Lung (tissue), 12 donors: ENCODE data around the gene ACACB. TPM values are rescaled to one million over a fixed set of nuclear protein-coding genes. Genes with fewer than 3 reads are reported as not detected.
A peak's percentile ranks its signal among the peaks of the same experiment; 100 is the strongest.
"Not testable (repeated sequence)": the region's sequence is repeated elsewhere in the genome, so short reads cannot be mapped to it uniquely, and the experiment has no call there.

ENCODE experiments used
- ATAC-seq: fragments of 200-7000 bp; cut with Tn5 transposase; one replicate; pipeline ENCODE4 v1.9.1; 2020; ENCODE audit warnings: moderate number of reproducible peaks; ENCODE audit not compliant: insufficient read depth, low FRiP score
- DNase-seq, 3 donors: peaks; one replicate each; pipeline ENCODE4 v3.0.0-alpha.2; 2013 to 2017
- H3K27ac ChIP-seq, 2 donors: one replicate each; pipeline ENCODE4 v1.5.1; 2013; ENCODE audit warnings: mild to moderate bottlenecking in 2 of 2, moderate library complexity in 2 of 2, control low read depth in 1 of 2, inconsistent platforms in 1 of 2, low read depth in 1 of 2, low read length in 1 of 2
- H3K27me3 ChIP-seq, 3 donors: one replicate each; pipeline ENCODE4 v1.5.1; 2013; ENCODE audit warnings: low read length in 2 of 3; ENCODE audit not compliant: control insufficient read depth in 3 of 3, insufficient read depth in 3 of 3
- H3K36me3 ChIP-seq, 4 donors: one replicate each; pipeline ENCODE4 v1.5.1; 2013; ENCODE audit warnings: low read length in 4 of 4, mild to moderate bottlenecking in 1 of 4, moderate library complexity in 1 of 4; ENCODE audit not compliant: control insufficient read depth in 4 of 4, insufficient read depth in 4 of 4
- H3K4me1 ChIP-seq, 5 donors: one replicate each; pipeline ENCODE4 v1.5.1; 2013; ENCODE audit warnings: low read length in 5 of 5, mild to moderate bottlenecking in 2 of 5, moderate library complexity in 1 of 5; ENCODE audit not compliant: control insufficient read depth in 5 of 5, insufficient read depth in 5 of 5
- H3K4me3 ChIP-seq: one replicate; pipeline ENCODE4 v1.5.1; 2013; ENCODE audit warnings: mild to moderate bottlenecking, control low read depth, moderate library complexity
- H3K9ac ChIP-seq, 2 donors: one replicate each; pipeline ENCODE4 v1.5.1; 2013; ENCODE audit warnings: low read length in 2 of 2, control low read depth in 1 of 2; ENCODE audit not compliant: insufficient read depth in 1 of 2
- H3K9me3 ChIP-seq, 4 donors: one replicate each; pipeline ENCODE4 v1.5.1; 2013; ENCODE audit warnings: low read length in 3 of 4, mild to moderate bottlenecking in 1 of 4, moderate library complexity in 1 of 4; ENCODE audit not compliant: control insufficient read depth in 4 of 4, insufficient read depth in 3 of 4
- WGBS, 2 donors: extraction: QIAGEN DNeasy Blood & Tissue Kit; methylation state at CpG; one replicate each; pipeline ENCODE4 v1.1.7; 2013; 5-methylcytosine and 5-hydroxymethylcytosine counted together
- polyA plus RNA-seq, 2 donors: library from polyadenylated mRNA; stranded (reverse); fragments of 200-250 nt; gene quantifications; one replicate each; pipeline ENCODE4 v1.2.1, GENCODE V29; 2013
- total RNA-seq, 2 donors: library from RNA; depleted of rRNA in 1 of 2; stranded (reverse); fragments of >200 nt in 1 of 2; gene quantifications; one replicate each; pipeline ENCODE4 v1.2.1, GENCODE V29; 2014 to 2021
- TF ChIP-seq, protein P1 (sequence below): IDR thresholded peaks from 2 replicates; pipeline ENCODE4 v1.5.1; 2012; ENCODE audit warnings: mild to moderate bottlenecking; ENCODE audit errors: control extremely low read depth, extremely low read depth
- donor health status: control.
- donor health status: control.
- donor health status: Bipolar disorder and iron deficiency.
- donor health status: healthy.
- donor health status: DM: yes; HTN: yes; CAD: no.

The ACACB gene
- total and polyA plus RNA-seq, 4 donors = 2.9 to 24.5 (median 18.2) TPM

DNA sequence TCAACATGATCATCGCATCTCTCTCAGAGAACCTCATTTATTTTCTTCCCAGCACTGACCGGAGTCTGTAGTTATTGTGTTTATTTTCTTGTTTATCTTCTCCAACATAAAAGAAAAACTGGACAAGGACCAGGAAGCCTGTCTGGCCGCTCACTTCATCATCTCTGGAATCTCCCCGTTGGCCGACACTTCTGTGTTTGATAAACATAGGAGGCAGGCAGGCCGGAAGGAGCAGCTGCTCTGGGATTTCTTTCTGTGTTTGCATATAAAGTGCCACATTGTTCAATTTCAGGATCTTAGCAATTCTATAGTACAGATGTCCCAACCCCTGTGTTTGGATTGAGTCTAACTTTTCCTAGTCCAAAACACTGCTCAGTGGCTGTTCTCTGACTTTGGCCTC lies 53.3 kb downstream of the ACACB start:
- DNase-seq (peak; percentile 28 to 77 (median 64)), ATAC-seq (no peak)
- Histone ChIP-seq H3K9ac (no peak overlapping the region), H3K4me1 (peaks cover 0 to 8% (median 0%) of the 10 kb centered on the region in 5 donors), H3K36me3 (peaks cover 21 to 46% (median 43%) of the 10 kb centered on the region in 4 donors), H3K27ac (peak overlapping the region in 1 of 2 donors; percentile 41), H3K4me3 (no peak overlapping the region), H3K27me3 (no peaks in the 10 kb centered on the region), H3K9me3 (peaks cover 0 to 8% (median 3%) of the 10 kb centered on the region in 4 donors)
- TF ChIP-seq, protein P1, sequence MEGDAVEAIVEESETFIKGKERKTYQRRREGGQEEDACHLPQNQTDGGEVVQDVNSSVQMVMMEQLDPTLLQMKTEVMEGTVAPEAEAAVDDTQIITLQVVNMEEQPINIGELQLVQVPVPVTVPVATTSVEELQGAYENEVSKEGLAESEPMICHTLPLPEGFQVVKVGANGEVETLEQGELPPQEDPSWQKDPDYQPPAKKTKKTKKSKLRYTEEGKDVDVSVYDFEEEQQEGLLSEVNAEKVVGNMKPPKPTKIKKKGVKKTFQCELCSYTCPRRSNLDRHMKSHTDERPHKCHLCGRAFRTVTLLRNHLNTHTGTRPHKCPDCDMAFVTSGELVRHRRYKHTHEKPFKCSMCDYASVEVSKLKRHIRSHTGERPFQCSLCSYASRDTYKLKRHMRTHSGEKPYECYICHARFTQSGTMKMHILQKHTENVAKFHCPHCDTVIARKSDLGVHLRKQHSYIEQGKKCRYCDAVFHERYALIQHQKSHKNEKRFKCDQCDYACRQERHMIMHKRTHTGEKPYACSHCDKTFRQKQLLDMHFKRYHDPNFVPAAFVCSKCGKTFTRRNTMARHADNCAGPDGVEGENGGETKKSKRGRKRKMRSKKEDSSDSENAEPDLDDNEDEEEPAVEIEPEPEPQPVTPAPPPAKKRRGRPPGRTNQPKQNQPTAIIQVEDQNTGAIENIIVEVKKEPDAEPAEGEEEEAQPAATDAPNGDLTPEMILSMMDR = no peak
- 59 to 67% methylated on average over 6 of the region's 6 CpGs for WGBS, 2 donors

DNA sequence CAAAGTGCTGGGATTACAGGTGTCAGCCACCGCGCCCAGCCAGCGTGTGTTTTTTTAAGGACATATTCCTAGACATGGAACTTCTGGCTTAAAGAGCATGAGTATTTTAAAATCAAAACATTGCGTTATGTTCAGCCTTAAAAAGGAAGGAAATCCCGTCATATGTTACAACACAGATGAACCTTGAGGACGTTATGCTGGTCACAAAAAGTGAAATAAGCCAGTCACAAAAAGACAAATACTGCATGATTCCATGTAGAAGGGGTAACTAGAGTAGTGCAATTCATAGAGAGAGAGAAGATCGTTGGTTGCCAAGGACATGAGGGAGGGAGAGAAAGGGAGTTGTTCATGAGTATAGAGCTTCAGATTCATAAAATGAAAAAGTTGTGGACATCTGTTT lies 53.9 kb downstream of the ACACB start:
- Histone ChIP-seq H3K9ac (no peak overlapping the region), H3K27ac (no peak overlapping the region), H3K4me3 (no peak overlapping the region), H3K36me3 (peaks cover 21 to 49% (median 43%) of the 10 kb centered on the region in 4 donors), H3K9me3 (peaks cover 0 to 4% (median 3%) of the 10 kb centered on the region in 4 donors), H3K27me3 (no peaks in the 10 kb centered on the region), H3K4me1 (peaks cover 0 to 8% (median 0%) of the 10 kb centered on the region in 5 donors)
- WGBS, 2 donors = 33 to 58% methylated on average over 7 of the region's 7 CpGs
- DNase-seq = no peak
- TF ChIP-seq, protein P1 = no peak
- no peak for ATAC-seq

DNA sequence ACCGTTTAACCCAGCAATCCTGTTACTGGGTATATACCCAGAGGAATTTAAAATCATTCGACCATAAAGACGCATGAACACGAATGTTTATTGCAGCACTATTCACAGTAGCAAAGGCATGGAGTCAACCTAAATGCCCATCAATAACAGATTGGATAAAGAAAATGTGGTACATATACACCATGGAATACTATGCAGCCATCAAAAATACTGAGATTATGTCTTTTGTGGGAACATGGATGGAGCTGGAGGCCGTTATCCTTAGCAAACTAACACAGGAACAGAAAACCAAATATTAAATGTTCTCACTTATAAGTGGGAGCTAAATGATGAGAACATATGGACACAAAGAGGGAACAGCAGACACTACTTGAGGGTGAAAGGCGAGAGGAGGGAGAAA lies 56.4 kb downstream of the ACACB start:
- not testable (repeated sequence) for H3K27me3 ChIP-seq, ATAC-seq, H3K4me3 ChIP-seq, H3K4me1 ChIP-seq, DNase-seq, H3K9ac ChIP-seq, H3K27ac ChIP-seq, H3K9me3 ChIP-seq
- peaks cover 19 to 51% (median 44%) of the 10 kb centered on the region in 4 donors for H3K36me3 ChIP-seq
- 94 to 98% methylated on average over 6 of the region's 6 CpGs for WGBS, 2 donors

DNA sequence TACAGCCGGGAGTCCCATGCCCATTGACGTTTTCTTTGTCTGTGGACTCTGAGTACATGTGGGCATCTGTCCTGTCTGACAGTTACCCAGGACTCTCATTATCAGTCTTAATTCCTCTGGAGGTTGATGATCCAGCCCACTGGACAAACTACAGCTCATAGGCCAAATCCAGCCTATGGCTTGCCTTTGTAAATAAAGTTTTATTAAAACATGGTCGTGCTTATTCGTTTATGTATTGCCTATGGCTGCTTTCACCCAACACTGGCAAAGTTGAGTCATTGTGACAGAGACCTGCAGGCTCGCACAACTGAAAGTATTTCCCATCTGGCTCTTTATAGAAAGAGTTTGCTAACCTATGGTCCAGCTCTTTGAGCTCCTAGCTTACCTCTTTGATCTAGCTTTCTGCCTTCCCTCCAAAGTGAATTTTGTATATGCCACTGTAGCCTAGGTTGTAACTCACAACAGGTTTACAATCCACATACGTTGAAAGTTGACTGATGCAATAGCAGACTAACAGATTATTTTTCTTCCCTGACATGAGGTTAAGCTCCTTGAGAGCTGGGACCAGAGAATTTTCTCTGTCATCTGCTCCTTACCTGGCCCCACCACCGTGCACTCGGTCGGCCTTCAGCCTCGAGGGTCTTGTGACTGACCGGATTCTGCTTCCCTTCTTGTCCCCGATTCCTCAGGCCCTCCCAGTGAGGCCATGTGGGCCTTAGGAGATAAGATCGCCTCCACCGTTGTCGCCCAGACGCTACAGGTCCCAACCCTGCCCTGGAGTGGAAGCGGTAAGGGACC lies 57.3 kb downstream of the ACACB start:
- ATAC-seq (no peak), DNase-seq (no peak)
- peaks cover 19 to 50% (median 38%) of the 10 kb centered on the region in 4 donors for H3K36me3 ChIP-seq
- no peaks in the 10 kb centered on the region for H3K27me3 ChIP-seq
- H3K9ac ChIP-seq = no peak overlapping the region
- 96 to 97% methylated on average over 17 of the region's 17 CpGs for WGBS, 2 donors
- no peak overlapping the region for H3K4me3 ChIP-seq
- peaks cover 0 to 4% (median 0%) of the 10 kb centered on the region in 5 donors for H3K4me1 ChIP-seq
- no peak overlapping the region for H3K27ac ChIP-seq
- TF ChIP-seq, protein P1 = no peak
- peaks cover 0 to 4% (median 3%) of the 10 kb centered on the region in 4 donors for H3K9me3 ChIP-seq
